K562 (cell line): ENCODE data around the gene ZSWIM6. TPM values are rescaled to one million over a fixed set of nuclear protein-coding genes. Genes with fewer than 3 reads are reported as not detected.

Experiments used
- ATAC-seq: fragments of 200-7000 bp; cut with Tn5 transposase; 3 replicates; pipeline ENCODE4 v1.9.1; 2020; ENCODE audit warnings: moderate library complexity
- BruUV-seq: library from RNA; stranded (reverse); fragments of 400-500 nt; replicated peaks from 2 replicates; lab custom pipeline; 2021; lab: Mats Ljungman, UMichigan
- CTCF ChIA-PET: fragments of 300-600 bp; formaldehyde crosslinking; extraction: SDS; loops from one replicate; lab custom pipeline; 2021; ENCODE audit warnings: low intra/inter-chr PET ratio; lab: Yijun Ruan, JAX
- POLR2A ChIA-PET: fragments of 300-600, 350-650 bp; sonication (Branson Sonifier 250); formaldehyde crosslinking; extraction: SDS; loops from one replicate; lab custom pipeline; 2021; ENCODE audit warnings: antibody characterized with exemption, inconsistent platforms; lab: Yijun Ruan, JAX
- DNase-seq, 4 experiments: peaks; one replicate each; pipeline versions ENCODE4 v3.0.0 to v3.0.0-alpha.2; 2011 to 2018; ENCODE audit warnings: low spot score in 3 of 4, mixed read lengths in 3 of 4; ENCODE audit errors: extremely low read depth in 1 of 4
- FAIRE-seq: peaks from 2 replicates; lab custom pipeline; 2011; peaks lifted over from hg19 to GRCh38; lab: Jason Lieb, UNC
- H2AFZ ChIP-seq: 2 replicates; pipeline ENCODE4 v1.6.0; 2011; ENCODE audit warnings: low read depth, low read length, control low read depth, inconsistent platforms
- H3K27ac ChIP-seq: fragments of 200-600 bp; 3 replicates; pipeline ENCODE4 v1.8.0; 2011; ENCODE audit warnings: low read depth, mild to moderate bottlenecking, control low read depth, inconsistent platforms, low read length, moderate library complexity, mixed read lengths; ENCODE audit errors: extremely low read depth
- H3K27me3 ChIP-seq, 2 experiments: fragments of 300-600 bp in 1 of 2; 2 replicates in 1 of 2; 3 replicates in 1 of 2; pipeline versions ENCODE4 v1.6.0 to v1.8.0; 2011; ENCODE audit warnings: inconsistent platforms in 2 of 2, low read length in 2 of 2, mild to moderate bottlenecking in 1 of 2, mixed read lengths in 1 of 2, moderate library complexity in 1 of 2; ENCODE audit not compliant: control insufficient read depth in 2 of 2, insufficient read depth in 2 of 2
- H3K36me3 ChIP-seq: fragments of 300-600 bp; 3 replicates; pipeline ENCODE4 v1.8.0; 2011; ENCODE audit warnings: mild to moderate bottlenecking, low read length, inconsistent platforms; ENCODE audit not compliant: control insufficient read depth, insufficient read depth
- H3K4me1 ChIP-seq, 2 experiments: fragments of 200-600 bp in 1 of 2; replicated peaks in 1 of 2; 2 replicates in 1 of 2; 3 replicates in 1 of 2; pipeline versions ENCODE4 v1.5.1 to v1.8.0; 2011; ENCODE audit warnings: inconsistent platforms in 2 of 2, low read length in 2 of 2, mild to moderate bottlenecking in 1 of 2, mixed read lengths in 1 of 2, moderate library complexity in 1 of 2; ENCODE audit not compliant: control insufficient read depth in 2 of 2, insufficient read depth in 2 of 2
- H3K4me2 ChIP-seq: 2 replicates; pipeline ENCODE4 v1.6.1; 2011; ENCODE audit warnings: low read length, control low read depth, inconsistent platforms, mixed read lengths; ENCODE audit not compliant: insufficient read depth
- H3K4me3 ChIP-seq: fragments of 200-600 bp; sonication (generic), shearing (Covaris generic); 2 replicates; pipeline ENCODE4 v1.5.1; 2016; ENCODE audit warnings: control low read depth, inconsistent platforms
- H3K79me2 ChIP-seq: fragments of 200-600 bp; 3 replicates; pipeline ENCODE4 v1.8.0; 2011; ENCODE audit warnings: low read length, inconsistent platforms; ENCODE audit not compliant: control insufficient read depth, insufficient read depth
- H3K9ac ChIP-seq, 2 experiments: 2 replicates each; pipeline versions ENCODE4 v1.6.0 to v1.6.1; 2011; ENCODE audit warnings: low read depth in 2 of 2, low read length in 2 of 2, control low read depth in 1 of 2, inconsistent platforms in 1 of 2, mild to moderate bottlenecking in 1 of 2, mixed read lengths in 1 of 2; ENCODE audit not compliant: insufficient read depth in 1 of 2
- H3K9me1 ChIP-seq: one replicate; pipeline ENCODE4 v1.6.0; 2011; ENCODE audit warnings: inconsistent platforms, mild to moderate bottlenecking, low read length, moderate library complexity; ENCODE audit not compliant: control insufficient read depth, insufficient read depth
- H3K9me3 ChIP-seq: replicated peaks from 2 replicates; pipeline ENCODE4 v1.5.1; 2011; ENCODE audit warnings: low read depth, low read length, inconsistent platforms; ENCODE audit not compliant: control insufficient read depth, insufficient read depth
- H4K20me1 ChIP-seq: replicated peaks from 2 replicates; pipeline ENCODE4 v1.6.1; 2011; ENCODE audit warnings: low read length, inconsistent platforms, mixed read lengths; ENCODE audit not compliant: control insufficient read depth, insufficient read depth
- ARID2 ChIP-seq: fragments of 450-650 bp; IDR thresholded peaks from 2 replicates; pipeline ENCODE4 v1.6.1; 2017; ENCODE audit warnings: antibody characterized with exemption, mild to moderate bottlenecking
- ATF7 ChIP-seq: fragments of 450-650 bp; IDR thresholded peaks from 2 replicates; pipeline ENCODE4 v1.7.1; 2014; ENCODE audit warnings: mild to moderate bottlenecking, moderate library complexity
- BACH1 ChIP-seq: fragments of 200-800 bp; sonication (Bioruptor generic); IDR thresholded peaks from 2 replicates; pipeline ENCODE4 v1.6.1; 2016; ENCODE audit warnings: missing genetic modification characterization, missing compliant biosample characterization
- CBFB ChIP-seq: sonication (generic); formaldehyde crosslinking; IDR thresholded peaks from 2 replicates; pipeline ENCODE4 v1.4.0; 2020; ENCODE audit warnings: mild to moderate bottlenecking, missing genetic modification reagents
- GTF3C2 ChIP-seq: IDR thresholded peaks from 3 replicates; pipeline ENCODE4 v1.6.1; 2011; ENCODE audit warnings: borderline replicate concordance, mild to moderate bottlenecking, moderate library complexity; ENCODE audit not compliant: insufficient read length; ENCODE audit errors: extremely low read depth
- PHF8 ChIP-seq: fragments of 200-600 bp; sonication (generic); IDR thresholded peaks from 2 replicates; pipeline ENCODE4 v1.6.1; 2012; ENCODE audit warnings: mixed run types, mild to moderate bottlenecking, inconsistent platforms, low read length, moderate library complexity, borderline replicate concordance
- SMAD4 ChIP-seq: fragments of 250-450 bp; sonication (Bioruptor Pico); conservative IDR thresholded peaks from 2 replicates; pipeline ENCODE4 v1.8.0; 2021; ENCODE audit warnings: inconsistent platforms, mild to moderate bottlenecking, moderate library complexity
- STAT5A ChIP-seq: IDR thresholded peaks from 2 replicates; pipeline ENCODE4 v1.6.1; 2012; ENCODE audit warnings: low read length, inconsistent platforms, borderline replicate concordance
- YBX1 ChIP-seq: fragments of 450-650 bp; IDR thresholded peaks from 2 replicates; pipeline ENCODE4 v1.7.1; 2016; ENCODE audit warnings: mild to moderate bottlenecking
- ZC3H4 ChIP-seq: sonication (generic); formaldehyde crosslinking; IDR thresholded peaks from 2 replicates; pipeline ENCODE4 v1.9.0; 2021; ENCODE audit warnings: missing genetic modification reagents, borderline replicate concordance
- ZNF77 ChIP-seq: fragments of 250-450 bp; sonication (Bioruptor Pico); IDR thresholded peaks from 2 replicates; pipeline ENCODE4 v1.5.0; 2020
- ZSCAN32 ChIP-seq: fragments of 450-650 bp; formaldehyde crosslinking; IDR thresholded peaks from 2 replicates; pipeline ENCODE4 v1.4.0; 2020; ENCODE audit warnings: mild to moderate bottlenecking, moderate library complexity
- WGBS: fragments of 100-300 bp; shearing (Covaris generic); methylation state at CpG from one replicate; pipeline ENCODE4 v1.1.6; 2016; ENCODE audit warnings: low coverage, mixed read lengths; ENCODE audit not compliant: insufficient coverage; ENCODE audit errors: missing lambda C conversion rate; 5-methylcytosine and 5-hydroxymethylcytosine counted together
- in situ Hi-C: fragments of 300-500 bp; cut with MboI; formaldehyde crosslinking; loops from 4 replicates; pipeline ENCODE4 v1.15.0; 2018; ENCODE audit warnings: inconsistent platforms, mixed read lengths
- intact Hi-C: fragments of 100-400 bp; cut with micrococcal nuclease; formaldehyde crosslinking; loops from 2 replicates; pipeline ENCODE4 v1.14.2; 2022
- polyA plus RNA-seq, 8 experiments: library from polyadenylated mRNA; depleted of rRNA in 4 of 8; stranded (reverse) in 5 of 8; unstranded in 3 of 8; fragments of >200 nt; fragmentation: Nextera tagmentation in 2 of 8; fragmentation: Illumina TruSeq in 1 of 8; extraction: Ambion mirVana in 2 of 8; extraction: Trizol in 1 of 8; gene quantifications; 2 replicates each; pipeline versions ENCODE4 v1.2.1 to v1.2.3, GENCODE V29; 2011 to 2014; ENCODE audit warnings: inconsistent platforms in 1 of 8, missing spikeins in 1 of 8
- total RNA-seq, 7 experiments: library from RNA; depleted of rRNA in 6 of 7; stranded (reverse); fragments of >200 nt in 6 of 7; fragmentation: Illumina TruSeq in 2 of 7; extraction: Trizol in 2 of 7; gene quantifications; 2 replicates each; pipeline versions ENCODE4 v1.2.1 to v1.2.3, GENCODE V29; 2011 to 2021; ENCODE audit warnings: low replicate concordance in 1 of 7
- TF ChIP-seq, protein P1 (sequence below): fragments of 250-450 bp; sonication (Bioruptor Pico); IDR thresholded peaks from 2 replicates; pipeline ENCODE4 v1.8.0; 2022; ENCODE audit warnings: inconsistent platforms
- TF ChIP-seq, protein P2 (sequence below), 2 experiments: fragments of 450-650 bp; conservative IDR thresholded peaks; 2 replicates each; pipeline ENCODE4 v1.6.1; 2017; ENCODE audit warnings: mild to moderate bottlenecking in 2 of 2, moderate library complexity in 2 of 2

Gene ZSWIM6
- total and polyA plus RNA-seq, 9 of the 15 experiments (the other 6 are each of a cell fraction or from before 2014, with no cell fraction given), result 0.81 to 3.2 (median 2.0) TPM

DNA sequence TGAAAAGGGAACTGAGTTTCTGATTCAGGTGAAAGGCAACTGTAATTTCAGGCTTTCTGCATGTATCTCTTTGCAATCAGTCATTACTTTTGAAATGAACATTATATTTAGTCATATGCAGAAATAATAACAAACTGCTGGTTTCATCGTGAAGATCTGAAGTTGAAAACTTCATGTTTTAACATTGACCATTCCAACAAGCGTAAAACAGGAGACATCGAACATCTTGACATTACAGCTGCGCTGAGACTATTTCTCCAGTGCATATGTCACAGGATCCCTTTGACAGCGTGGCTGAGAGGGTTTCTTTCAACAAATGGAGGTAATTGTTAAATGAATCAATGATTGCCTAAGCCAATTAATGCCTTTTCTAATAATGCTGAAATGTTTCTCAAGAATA, 38.2 kb upstream of the ZSWIM6 start:
- BruUV-seq, result no TSS peak
- ChIA-PET CTCF (no interaction called here), POLR2A (interaction anchor here (0.9 kb wide), 1 partner anchor 16 kb away, joined by 3 read pairs; no protein-coding TSS in a partner anchor)
- Histone ChIP-seq H3K27ac (no peak overlapping the region), H3K9me1 (no peaks in the 10 kb centered on the region), H3K36me3 (no peaks in the 10 kb centered on the region), H3K4me1 (no peaks in the 10 kb centered on the region), H4K20me1 (no peaks in the 10 kb centered on the region), H3K9ac (no peak overlapping the region), H3K4me2 (no peak overlapping the region), H3K4me3 (no peak overlapping the region), H3K9me3 (no peaks in the 10 kb centered on the region), H2AFZ (no peak overlapping the region), H3K79me2 (no peaks in the 10 kb centered on the region), H3K27me3 (peaks cover 3 to 17% of the 10 kb centered on the region in 2 experiments; a peak in 3 of 5 replicates)
- FAIRE-seq (no peak), DNase-seq (no peak), ATAC-seq (no peak)
- in situ Hi-C loops (no loop called here), intact Hi-C loops (no loop called here)
- TF ChIP-seq, protein P1, sequence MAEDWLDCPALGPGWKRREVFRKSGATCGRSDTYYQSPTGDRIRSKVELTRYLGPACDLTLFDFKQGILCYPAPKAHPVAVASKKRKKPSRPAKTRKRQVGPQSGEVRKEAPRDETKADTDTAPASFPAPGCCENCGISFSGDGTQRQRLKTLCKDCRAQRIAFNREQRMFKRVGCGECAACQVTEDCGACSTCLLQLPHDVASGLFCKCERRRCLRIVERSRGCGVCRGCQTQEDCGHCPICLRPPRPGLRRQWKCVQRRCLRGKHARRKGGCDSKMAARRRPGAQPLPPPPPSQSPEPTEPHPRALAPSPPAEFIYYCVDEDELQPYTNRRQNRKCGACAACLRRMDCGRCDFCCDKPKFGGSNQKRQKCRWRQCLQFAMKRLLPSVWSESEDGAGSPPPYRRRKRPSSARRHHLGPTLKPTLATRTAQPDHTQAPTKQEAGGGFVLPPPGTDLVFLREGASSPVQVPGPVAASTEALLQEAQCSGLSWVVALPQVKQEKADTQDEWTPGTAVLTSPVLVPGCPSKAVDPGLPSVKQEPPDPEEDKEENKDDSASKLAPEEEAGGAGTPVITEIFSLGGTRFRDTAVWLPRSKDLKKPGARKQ (CRISPR knock-in tag), result no peak
- TF ChIP-seq ZSCAN32 (CRISPR knock-in tag), result no peak
- no peak for TF ChIP-seq YBX1
- no peak for TF ChIP-seq ZC3H4
- no peak for TF ChIP-seq STAT5A
- no peak for TF ChIP-seq ARID2
- no peak for TF ChIP-seq ZNF77 (CRISPR knock-in tag)
- TF ChIP-seq CBFB, result no peak
- TF ChIP-seq, protein P2, sequence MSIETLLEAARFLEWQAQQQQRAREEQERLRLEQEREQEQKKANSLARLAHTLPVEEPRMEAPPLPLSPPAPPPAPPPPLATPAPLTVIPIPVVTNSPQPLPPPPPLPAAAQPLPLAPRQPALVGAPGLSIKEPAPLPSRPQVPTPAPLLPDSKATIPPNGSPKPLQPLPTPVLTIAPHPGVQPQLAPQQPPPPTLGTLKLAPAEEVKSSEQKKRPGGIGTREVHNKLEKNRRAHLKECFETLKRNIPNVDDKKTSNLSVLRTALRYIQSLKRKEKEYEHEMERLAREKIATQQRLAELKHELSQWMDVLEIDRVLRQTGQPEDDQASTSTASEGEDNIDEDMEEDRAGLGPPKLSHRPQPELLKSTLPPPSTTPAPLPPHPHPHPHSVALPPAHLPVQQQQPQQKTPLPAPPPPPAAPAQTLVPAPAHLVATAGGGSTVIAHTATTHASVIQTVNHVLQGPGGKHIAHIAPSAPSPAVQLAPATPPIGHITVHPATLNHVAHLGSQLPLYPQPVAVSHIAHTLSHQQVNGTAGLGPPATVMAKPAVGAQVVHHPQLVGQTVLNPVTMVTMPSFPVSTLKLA (conservative IDR thresholded peaks at IDR 0.05), result no peak
- TF ChIP-seq SMAD4 (CRISPR knock-in tag), result no peak
- no peak for TF ChIP-seq GTF3C2
- no peak for TF ChIP-seq PHF8
- no peak for TF ChIP-seq ATF7
- no peak for TF ChIP-seq BACH1 (tag)
- 7% methylated on average over 5 of the region's 5 CpGs for WGBS
